ENCODE data around the gene GRIN2B. TPM values are rescaled to one million over a fixed set of nuclear protein-coding genes. Genes with fewer than 3 reads are reported as not detected.

GRIN2B gene
- total RNA-seq, 3 donors from 2014 or later (not counting 1 experiment from before 2014, with no cell fraction given), result not detected

DNA sequence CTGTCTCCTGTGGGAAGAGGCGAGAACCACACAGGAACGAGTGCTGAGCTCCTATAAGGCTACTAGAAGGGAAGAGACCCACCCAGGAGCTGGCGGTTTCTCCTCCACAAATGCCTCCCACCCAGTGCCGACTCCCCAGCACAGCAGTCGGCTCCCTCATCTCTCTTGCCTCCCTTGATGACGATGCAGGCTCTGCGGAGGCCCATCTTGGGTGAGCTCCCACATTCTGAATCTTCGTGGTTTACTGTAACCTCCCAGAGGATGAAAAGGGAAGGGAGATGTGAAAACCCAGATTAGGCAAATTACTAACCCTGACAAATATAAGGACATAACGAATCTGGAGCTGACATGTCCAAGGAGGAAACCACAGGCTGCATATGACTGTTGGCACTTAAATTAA, 23.8 kb downstream of the GRIN2B start:
- WGBS (ENCODE audit: insufficient coverage), result 71% methylated on average over 8 of the region's 9 CpGs
- Histone ChIP-seq H3K4me3 (ENCODE audit: low read length) (no peak overlapping the region), H3K4me1 (ENCODE audit: control insufficient read depth, insufficient read depth, low read length) (no peaks in the 10 kb centered on the region), H3K27me3 (ENCODE audit: control insufficient read depth, insufficient read depth, low read length) (no peaks in the 10 kb centered on the region), H3K9me3 (ENCODE audit: control insufficient read depth, insufficient read depth, low read length) (no peaks in the 10 kb centered on the region), H3K27ac (ENCODE audit: low read length) (no peak overlapping the region), H3K36me3 (ENCODE audit: control insufficient read depth, insufficient read depth, low read length) (no peaks in the 10 kb centered on the region)
- Mint-ChIP-seq H3K27ac (no peak overlapping the region), H3K9me3 (no peaks in the 10 kb centered on the region), H3K36me3 (no peaks in the 10 kb centered on the region), H3K4me3 (no peak overlapping the region), H3K4me1 (no peaks in the 10 kb centered on the region), H3K27me3 (ENCODE audit: low read depth in 2 of 2) (peaks cover 0 to 10% of the 10 kb centered on the region in 2 donors)
- TF ChIP-seq, protein P1, sequence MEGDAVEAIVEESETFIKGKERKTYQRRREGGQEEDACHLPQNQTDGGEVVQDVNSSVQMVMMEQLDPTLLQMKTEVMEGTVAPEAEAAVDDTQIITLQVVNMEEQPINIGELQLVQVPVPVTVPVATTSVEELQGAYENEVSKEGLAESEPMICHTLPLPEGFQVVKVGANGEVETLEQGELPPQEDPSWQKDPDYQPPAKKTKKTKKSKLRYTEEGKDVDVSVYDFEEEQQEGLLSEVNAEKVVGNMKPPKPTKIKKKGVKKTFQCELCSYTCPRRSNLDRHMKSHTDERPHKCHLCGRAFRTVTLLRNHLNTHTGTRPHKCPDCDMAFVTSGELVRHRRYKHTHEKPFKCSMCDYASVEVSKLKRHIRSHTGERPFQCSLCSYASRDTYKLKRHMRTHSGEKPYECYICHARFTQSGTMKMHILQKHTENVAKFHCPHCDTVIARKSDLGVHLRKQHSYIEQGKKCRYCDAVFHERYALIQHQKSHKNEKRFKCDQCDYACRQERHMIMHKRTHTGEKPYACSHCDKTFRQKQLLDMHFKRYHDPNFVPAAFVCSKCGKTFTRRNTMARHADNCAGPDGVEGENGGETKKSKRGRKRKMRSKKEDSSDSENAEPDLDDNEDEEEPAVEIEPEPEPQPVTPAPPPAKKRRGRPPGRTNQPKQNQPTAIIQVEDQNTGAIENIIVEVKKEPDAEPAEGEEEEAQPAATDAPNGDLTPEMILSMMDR (IDR thresholded peaks at IDR 0.05), result no peak
- DNase-seq (no peak), ATAC-seq (no peak)
- intact Hi-C loops (cut with micrococcal nuclease), result no loop called here

DNA sequence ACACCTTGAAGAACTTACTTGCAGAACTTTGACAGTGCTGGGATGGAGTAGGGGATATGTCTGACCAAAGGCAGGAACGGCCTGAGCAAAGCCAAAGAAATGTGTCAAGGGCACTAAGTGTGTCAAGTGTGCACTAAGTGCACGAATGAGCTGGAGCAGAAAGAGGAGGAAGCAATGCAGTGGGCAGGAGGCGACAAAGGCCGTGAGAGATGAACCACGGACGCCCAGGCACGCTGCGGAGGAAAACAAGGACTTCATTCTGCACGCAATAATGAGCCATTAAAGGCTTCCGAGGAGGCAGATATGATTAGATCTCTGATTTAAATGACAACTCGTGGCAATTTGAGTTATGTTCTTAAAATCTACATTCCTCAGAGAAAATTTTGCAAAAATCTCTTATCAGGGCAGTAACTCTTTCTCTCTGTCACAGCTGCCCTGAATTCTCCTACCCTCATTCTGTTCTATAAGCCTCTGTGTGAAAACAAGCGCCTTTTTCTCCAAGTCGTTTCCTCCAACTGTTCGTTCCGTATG, 25.3 kb downstream of the GRIN2B start:
- H3K27ac Mint-ChIP-seq, result no peak overlapping the region
- TF ChIP-seq, protein P1 (IDR thresholded peaks at IDR 0.05), result no peak
- peaks cover 0 to 7% of the 10 kb centered on the region in 2 donors for H3K27me3 Mint-ChIP-seq (ENCODE audit: low read depth in 2 of 2)
- no peaks in the 10 kb centered on the region for H3K27me3 ChIP-seq (ENCODE audit: control insufficient read depth, insufficient read depth, low read length)
- no peak for ATAC-seq
- H3K4me3 Mint-ChIP-seq, result no peak overlapping the region
- no peaks in the 10 kb centered on the region for H3K36me3 Mint-ChIP-seq
- H3K27ac ChIP-seq (ENCODE audit: low read length), result no peak overlapping the region
- intact Hi-C loops (cut with micrococcal nuclease), result no loop called here
- no peaks in the 10 kb centered on the region for H3K36me3 ChIP-seq (ENCODE audit: control insufficient read depth, insufficient read depth, low read length)
- no peaks in the 10 kb centered on the region for H3K9me3 ChIP-seq (ENCODE audit: control insufficient read depth, insufficient read depth, low read length)
- DNase-seq, result no peak
- no peaks in the 10 kb centered on the region for H3K4me1 Mint-ChIP-seq
- H3K4me1 ChIP-seq (ENCODE audit: control insufficient read depth, insufficient read depth, low read length), result no peaks in the 10 kb centered on the region
- H3K9me3 Mint-ChIP-seq, result no peaks in the 10 kb centered on the region
- no peak overlapping the region for H3K4me3 ChIP-seq (ENCODE audit: low read length)
- 78% methylated on average over 15 of the region's 15 CpGs for WGBS (ENCODE audit: insufficient coverage)

DNA sequence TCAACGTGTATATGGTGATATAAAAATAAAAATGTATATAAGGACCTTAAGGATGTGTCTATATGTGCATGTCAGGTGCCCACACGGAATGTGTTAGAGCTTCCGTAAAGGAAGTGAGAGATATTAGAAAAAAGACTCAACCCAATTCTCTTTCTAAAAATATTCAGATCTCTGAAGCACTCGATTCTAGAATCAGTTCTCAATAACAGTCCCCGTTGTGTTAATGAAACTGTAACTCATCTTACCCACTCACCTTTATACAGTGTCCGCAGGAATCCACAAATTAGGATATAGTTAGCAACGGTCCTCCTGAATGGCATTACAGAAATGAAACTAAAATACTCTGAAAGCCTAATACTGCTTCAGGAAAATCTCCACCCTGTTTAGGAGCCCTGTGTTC, 29.3 kb downstream of the GRIN2B start:
- Histone ChIP-seq H3K4me3 (ENCODE audit: low read length) (no peak overlapping the region), H3K36me3 (ENCODE audit: control insufficient read depth, insufficient read depth, low read length) (no peaks in the 10 kb centered on the region), H3K4me1 (ENCODE audit: control insufficient read depth, insufficient read depth, low read length) (no peaks in the 10 kb centered on the region), H3K9me3 (ENCODE audit: control insufficient read depth, insufficient read depth, low read length) (no peaks in the 10 kb centered on the region), H3K27me3 (ENCODE audit: control insufficient read depth, insufficient read depth, low read length) (no peaks in the 10 kb centered on the region), H3K27ac (ENCODE audit: low read length) (no peak overlapping the region)
- Mint-ChIP-seq H3K36me3 (no peaks in the 10 kb centered on the region), H3K4me1 (no peaks in the 10 kb centered on the region), H3K4me3 (no peak overlapping the region), H3K9me3 (no peaks in the 10 kb centered on the region), H3K27ac (no peak overlapping the region), H3K27me3 (ENCODE audit: low read depth in 2 of 2) (no peaks in the 10 kb centered on the region)
- 69% methylated on average over 5 of the region's 7 CpGs for WGBS (ENCODE audit: insufficient coverage)
- TF ChIP-seq, protein P1 (IDR thresholded peaks at IDR 0.05), result no peak
- no peak for ATAC-seq
- intact Hi-C loops (cut with micrococcal nuclease), result no loop called here
- DNase-seq, result no peak

DNA sequence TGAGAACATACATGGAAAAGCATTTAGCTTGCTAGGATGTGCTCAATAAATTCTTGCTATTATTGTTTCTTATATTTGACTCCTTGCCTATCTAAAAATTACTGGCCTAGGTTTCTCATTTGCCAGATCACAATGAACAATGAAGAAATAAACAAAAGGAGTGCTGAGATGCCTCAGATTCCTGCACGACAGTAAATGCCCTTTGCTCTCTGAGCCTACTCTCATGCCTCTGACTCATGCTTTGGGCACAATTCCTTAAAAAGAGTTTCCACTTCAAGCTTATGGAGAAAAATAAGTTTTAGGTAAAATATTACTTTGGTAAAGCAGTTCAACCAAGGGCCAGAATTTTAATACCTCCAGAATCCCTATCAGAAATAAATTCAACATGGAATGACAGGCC, 30.9 kb downstream of the GRIN2B start:
- H3K27ac Mint-ChIP-seq, result no peak overlapping the region
- WGBS (ENCODE audit: insufficient coverage), result 81% methylated on average over 1 of the region's 1 CpG
- H3K27me3 Mint-ChIP-seq (ENCODE audit: low read depth in 2 of 2), result no peaks in the 10 kb centered on the region
- ATAC-seq (no peak), DNase-seq (no peak)
- no peaks in the 10 kb centered on the region for H3K36me3 Mint-ChIP-seq
- intact Hi-C loops (cut with micrococcal nuclease), result no loop called here
- Histone ChIP-seq H3K4me1 (ENCODE audit: control insufficient read depth, insufficient read depth, low read length) (no peaks in the 10 kb centered on the region), H3K36me3 (ENCODE audit: control insufficient read depth, insufficient read depth, low read length) (no peaks in the 10 kb centered on the region), H3K27ac (ENCODE audit: low read length) (no peak overlapping the region), H3K27me3 (ENCODE audit: control insufficient read depth, insufficient read depth, low read length) (no peaks in the 10 kb centered on the region), H3K9me3 (ENCODE audit: control insufficient read depth, insufficient read depth, low read length) (no peaks in the 10 kb centered on the region), H3K4me3 (ENCODE audit: low read length) (no peak overlapping the region)
- H3K4me1 Mint-ChIP-seq, result no peaks in the 10 kb centered on the region
- TF ChIP-seq, protein P1 (IDR thresholded peaks at IDR 0.05), result no peak
- no peak overlapping the region for H3K4me3 Mint-ChIP-seq
- H3K9me3 Mint-ChIP-seq, result no peaks in the 10 kb centered on the region

Data from natural killer cell (primary cell).